IPS DF 6.9 (cell line): ENCODE measurements around the gene ACSF2.
"Not testable (repeated sequence)": the region's sequence is repeated elsewhere in the genome, so short reads cannot be mapped to it uniquely, and the experiment has no call there.

Experiments used
- DNase-seq: peaks from one replicate; pipeline ENCODE4 v3.0.0-alpha.2; 2013; ENCODE audit warnings: low read depth, low spot score
- H3K27ac ChIP-seq: one replicate; pipeline ENCODE4 v1.5.1; 2013; ENCODE audit warnings: low read length, control low read depth
- H3K27me3 ChIP-seq: 2 replicates; pipeline ENCODE4 v1.6.1; 2013; ENCODE audit warnings: mild to moderate bottlenecking, low read length; ENCODE audit not compliant: control insufficient read depth, insufficient read depth
- H3K36me3 ChIP-seq: 2 replicates; pipeline ENCODE4 v1.6.1; 2013; ENCODE audit warnings: low read length; ENCODE audit not compliant: control insufficient read depth, insufficient read depth
- H3K4me1 ChIP-seq: 2 replicates; pipeline ENCODE4 v1.6.1; 2013; ENCODE audit warnings: low read length; ENCODE audit not compliant: control insufficient read depth, insufficient read depth
- H3K4me3 ChIP-seq: 2 replicates; pipeline ENCODE4 v1.5.1; 2013; ENCODE audit warnings: mild to moderate bottlenecking, low read length
- H3K9me3 ChIP-seq: 2 replicates; pipeline ENCODE4 v1.6.1; 2013; ENCODE audit warnings: low read length, inconsistent platforms; ENCODE audit not compliant: control insufficient read depth, insufficient read depth
- WGBS: extraction: QIAGEN DNeasy Blood & Tissue Kit; methylation state at CpG from one replicate; pipeline ENCODE4 v1.1.7; 2013; ENCODE audit warnings: mixed read lengths, missing lambda C conversion rate; ENCODE audit not compliant: insufficient read length, insufficient coverage; 5-methylcytosine and 5-hydroxymethylcytosine counted together

ACSF2 gene

GRCh38 chr17:50470426-50470825 lies 44.4 kb downstream of the ACSF2 start:
- no peaks in the 10 kb centered on the region for H3K9me3 ChIP-seq
- WGBS: no CpG with 5 or more reads among the region's 6 CpGs
- no peak for DNase-seq
- no peak overlapping the region for H3K27ac ChIP-seq
- no peaks in the 10 kb centered on the region for H3K36me3 ChIP-seq
- peaks cover 10% of the 10 kb centered on the region for H3K4me1 ChIP-seq
- no peak overlapping the region for H3K4me3 ChIP-seq
- peaks cover 9% of the 10 kb centered on the region; the same call in 1 of the 2 replicates for H3K27me3 ChIP-seq

DNA sequence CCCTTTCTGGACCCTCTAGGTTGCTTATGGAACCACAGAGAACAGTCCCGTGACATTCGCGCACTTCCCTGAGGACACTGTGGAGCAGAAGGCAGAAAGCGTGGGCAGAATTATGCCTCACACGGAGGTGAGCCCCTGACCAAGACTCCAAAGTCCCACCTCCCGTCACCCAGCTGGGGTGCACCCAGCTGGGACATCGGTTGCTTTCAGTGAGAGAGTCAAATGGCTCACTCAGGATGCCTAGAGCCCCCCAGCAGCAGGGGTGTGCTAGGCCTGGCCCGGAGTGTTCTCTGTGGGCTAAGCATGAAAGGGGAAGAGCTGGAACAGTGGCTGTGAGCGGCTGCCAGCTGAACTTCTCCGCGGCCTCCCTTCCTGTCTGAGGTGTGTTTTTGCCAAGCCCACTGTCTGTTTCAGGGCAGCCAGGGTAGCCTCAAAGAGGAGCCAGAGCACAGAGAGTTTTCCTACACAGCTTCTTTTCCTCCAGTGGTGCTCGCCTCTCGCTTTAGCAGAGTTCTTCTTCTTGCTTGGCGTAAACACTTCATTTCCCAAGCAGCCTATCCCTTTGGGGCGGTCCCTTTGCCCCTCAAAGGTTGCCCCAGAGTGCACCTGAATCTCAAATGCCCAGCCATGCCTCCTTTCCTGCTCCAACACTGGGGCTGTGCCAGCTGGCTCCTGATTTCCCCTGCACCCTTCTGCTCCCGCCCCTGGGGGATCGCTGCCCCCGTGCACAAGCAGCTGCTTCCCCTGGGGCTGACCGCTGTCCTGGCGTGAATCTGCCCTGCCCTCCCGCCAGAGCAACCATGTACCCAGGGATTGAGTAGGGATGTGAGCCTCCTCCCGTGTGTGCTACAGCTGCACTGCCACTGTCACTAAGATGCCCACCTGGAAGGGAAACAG lies 45.2 kb downstream of the ACSF2 start:
- H3K27me3 ChIP-seq: peaks cover 9% of the 10 kb centered on the region; the same call in 1 of the 2 replicates
- H3K4me1 ChIP-seq: peaks cover 10% of the 10 kb centered on the region
- H3K36me3 ChIP-seq: no peaks in the 10 kb centered on the region
- no CpG with 5 or more reads among the region's 22 CpGs for WGBS
- no peak overlapping the region for H3K4me3 ChIP-seq
- H3K27ac ChIP-seq: no peak overlapping the region
- DNase-seq: no peak
- no peaks in the 10 kb centered on the region for H3K9me3 ChIP-seq

DNA sequence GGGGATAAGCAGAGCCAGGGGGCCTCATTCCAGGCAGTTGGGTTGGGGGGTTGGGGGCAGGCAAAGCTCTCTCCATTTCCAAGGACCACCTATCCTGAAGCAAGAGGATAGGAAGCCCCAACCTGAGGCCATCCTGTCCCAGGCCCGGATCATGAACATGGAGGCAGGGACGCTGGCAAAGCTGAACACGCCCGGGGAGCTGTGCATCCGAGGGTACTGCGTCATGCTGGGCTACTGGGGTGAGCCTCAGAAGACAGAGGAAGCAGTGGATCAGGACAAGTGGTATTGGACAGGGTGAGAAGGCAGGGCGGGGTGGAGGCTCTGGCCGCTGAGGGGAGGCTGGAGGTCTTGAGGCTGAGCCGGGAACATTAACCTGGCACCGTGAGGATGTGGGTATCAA lies 46.3 kb downstream of the ACSF2 start:
- WGBS: no CpG with 5 or more reads among the region's 10 CpGs
- no peak for DNase-seq
- H3K4me3 ChIP-seq: no peak overlapping the region
- peaks cover 9% of the 10 kb centered on the region for H3K4me1 ChIP-seq
- no peaks in the 10 kb centered on the region for H3K9me3 ChIP-seq
- no peaks in the 10 kb centered on the region for H3K36me3 ChIP-seq
- peaks cover 9% of the 10 kb centered on the region; the same call in 1 of the 2 replicates for H3K27me3 ChIP-seq
- H3K27ac ChIP-seq: no peak overlapping the region

DNA sequence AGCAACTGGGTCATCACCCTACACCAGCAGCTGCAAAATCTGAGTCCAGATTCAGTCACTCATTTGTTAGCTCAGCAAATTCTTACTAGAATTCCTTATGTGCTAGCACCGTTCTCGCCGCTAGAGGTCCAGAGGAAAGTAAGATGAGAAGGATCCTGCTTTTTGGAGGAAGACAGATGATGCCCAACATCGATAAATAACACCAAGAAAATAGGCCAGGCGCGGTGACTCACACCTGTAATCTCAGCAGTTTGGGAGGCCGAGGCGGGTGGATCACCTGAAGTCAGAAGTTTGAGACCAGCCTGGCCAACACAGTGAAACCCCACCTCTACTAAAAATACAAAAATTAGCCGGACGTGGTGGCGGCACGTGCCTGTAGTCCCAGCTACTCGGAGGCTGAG lies 46.7 kb downstream of the ACSF2 start:
- not testable (repeated sequence) for H3K4me1 ChIP-seq, H3K27ac ChIP-seq, H3K9me3 ChIP-seq, H3K36me3 ChIP-seq, H3K27me3 ChIP-seq, H3K4me3 ChIP-seq, DNase-seq
- no CpG with 5 or more reads among the region's 13 CpGs for WGBS

GRCh38 chr17:50473901-50474300 lies 47.9 kb downstream of the ACSF2 start:
- no peaks in the 10 kb centered on the region; the same call in 1 of the 2 replicates for H3K27me3 ChIP-seq
- no peaks in the 10 kb centered on the region for H3K9me3 ChIP-seq
- no CpG with 5 or more reads among the region's 11 CpGs for WGBS
- no peak for DNase-seq
- peaks cover 2% of the 10 kb centered on the region; the same call in 1 of the 2 replicates for H3K4me1 ChIP-seq
- H3K27ac ChIP-seq: no peak overlapping the region
- H3K4me3 ChIP-seq: no peak overlapping the region
- H3K36me3 ChIP-seq: no peaks in the 10 kb centered on the region

DNA sequence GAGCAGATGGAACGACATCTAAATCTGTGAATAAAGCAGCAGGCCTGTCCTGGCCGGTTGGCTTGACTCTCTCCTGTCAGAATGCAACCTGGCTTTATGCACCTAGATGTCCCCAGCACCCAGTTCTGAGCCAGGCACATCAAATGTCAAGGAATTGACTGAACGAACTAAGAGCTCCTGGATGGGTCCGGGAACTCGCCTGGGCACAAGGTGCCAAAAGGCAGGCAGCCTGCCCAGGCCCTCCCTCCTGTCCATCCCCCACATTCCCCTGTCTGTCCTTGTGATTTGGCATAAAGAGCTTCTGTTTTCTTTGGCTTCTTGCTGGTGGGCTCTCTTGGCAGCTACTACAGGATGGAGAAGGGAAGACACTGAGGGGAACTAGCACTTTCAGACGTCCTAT lies 48.5 kb downstream of the ACSF2 start:
- WGBS: no CpG with 5 or more reads among the region's 6 CpGs

DNA sequence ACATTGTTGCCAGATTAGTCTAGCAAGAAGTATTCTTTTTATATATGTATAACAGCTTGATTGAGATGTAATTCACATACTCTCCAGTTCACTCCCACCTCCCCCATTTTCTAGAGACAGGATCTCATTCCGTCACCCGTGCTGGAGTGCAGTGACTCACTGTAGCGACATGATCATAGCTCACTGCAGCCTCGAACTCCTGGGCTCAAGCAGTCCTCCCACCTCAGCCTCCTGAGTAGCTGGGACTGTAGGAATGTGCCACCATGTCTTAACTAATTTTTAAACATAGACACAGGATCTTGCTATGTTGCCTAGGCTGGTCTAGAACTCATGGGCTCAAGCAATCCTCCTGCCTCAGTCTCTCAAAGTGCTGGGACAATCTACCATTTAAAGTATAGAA lies 49.3 kb downstream of the ACSF2 start:
- H3K27me3 ChIP-seq: no peaks in the 10 kb centered on the region
- H3K4me1 ChIP-seq: peaks cover 3% of the 10 kb centered on the region; the same call in 1 of the 2 replicates
- H3K9me3 ChIP-seq: no peaks in the 10 kb centered on the region
- DNase-seq: no peak
- H3K27ac ChIP-seq: no peak overlapping the region
- no peak overlapping the region for H3K4me3 ChIP-seq
- no CpG with 5 or more reads among the region's 4 CpGs for WGBS
- no peaks in the 10 kb centered on the region for H3K36me3 ChIP-seq

More for the DNA sequence above, 48.5 kb downstream of the ACSF2 start:
- no peaks in the 10 kb centered on the region for H3K9me3 ChIP-seq
- H3K27ac ChIP-seq: no peak overlapping the region
- no peaks in the 10 kb centered on the region for H3K27me3 ChIP-seq
- H3K4me1 ChIP-seq: peaks cover 2% of the 10 kb centered on the region; the same call in 1 of the 2 replicates
- DNase-seq: no peak
- H3K36me3 ChIP-seq: no peaks in the 10 kb centered on the region
- no peak overlapping the region for H3K4me3 ChIP-seq

DNA sequence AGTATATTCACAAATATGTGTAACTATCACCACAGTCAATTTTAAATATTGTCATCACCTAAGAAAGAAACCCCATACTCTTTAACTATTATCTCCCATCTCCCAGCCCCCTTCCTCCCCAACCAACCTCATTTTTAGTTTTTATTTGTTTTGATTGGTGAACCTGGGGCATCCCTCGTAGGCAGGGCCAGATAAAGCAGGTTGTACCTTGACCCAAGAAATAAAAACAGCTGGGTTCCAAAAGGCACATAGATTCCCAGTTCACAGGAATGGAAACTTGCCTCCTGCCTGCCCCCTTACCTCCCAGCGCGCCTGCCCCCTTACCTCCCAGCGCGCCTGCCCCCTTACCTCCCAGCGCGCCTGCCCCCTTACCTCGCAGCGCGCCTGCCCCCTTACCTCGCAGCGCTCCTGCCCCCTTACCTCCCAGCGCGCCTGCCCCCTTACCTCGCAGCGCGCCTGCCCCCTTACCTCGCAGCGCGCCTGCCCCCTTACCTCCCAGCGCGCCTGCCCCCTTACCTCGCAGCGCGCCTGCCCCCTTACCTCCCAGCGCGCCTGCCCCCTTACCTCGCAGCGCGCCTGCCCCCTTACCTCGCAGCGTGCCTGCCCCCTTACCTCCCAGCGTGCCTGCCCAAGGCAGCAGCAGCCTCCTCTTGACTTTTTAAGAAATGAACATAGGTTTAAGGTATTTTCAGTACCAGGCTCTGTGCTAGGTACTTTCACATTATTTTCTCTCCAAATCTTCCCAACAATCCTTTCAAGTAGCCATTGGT lies 49.9 kb downstream of the ACSF2 start:
- not testable (repeated sequence) for DNase-seq, H3K4me1 ChIP-seq, H3K36me3 ChIP-seq, H3K9me3 ChIP-seq, H3K27ac ChIP-seq, H3K4me3 ChIP-seq, H3K27me3 ChIP-seq
- WGBS: no CpG with 5 or more reads among the region's 33 CpGs

DNA sequence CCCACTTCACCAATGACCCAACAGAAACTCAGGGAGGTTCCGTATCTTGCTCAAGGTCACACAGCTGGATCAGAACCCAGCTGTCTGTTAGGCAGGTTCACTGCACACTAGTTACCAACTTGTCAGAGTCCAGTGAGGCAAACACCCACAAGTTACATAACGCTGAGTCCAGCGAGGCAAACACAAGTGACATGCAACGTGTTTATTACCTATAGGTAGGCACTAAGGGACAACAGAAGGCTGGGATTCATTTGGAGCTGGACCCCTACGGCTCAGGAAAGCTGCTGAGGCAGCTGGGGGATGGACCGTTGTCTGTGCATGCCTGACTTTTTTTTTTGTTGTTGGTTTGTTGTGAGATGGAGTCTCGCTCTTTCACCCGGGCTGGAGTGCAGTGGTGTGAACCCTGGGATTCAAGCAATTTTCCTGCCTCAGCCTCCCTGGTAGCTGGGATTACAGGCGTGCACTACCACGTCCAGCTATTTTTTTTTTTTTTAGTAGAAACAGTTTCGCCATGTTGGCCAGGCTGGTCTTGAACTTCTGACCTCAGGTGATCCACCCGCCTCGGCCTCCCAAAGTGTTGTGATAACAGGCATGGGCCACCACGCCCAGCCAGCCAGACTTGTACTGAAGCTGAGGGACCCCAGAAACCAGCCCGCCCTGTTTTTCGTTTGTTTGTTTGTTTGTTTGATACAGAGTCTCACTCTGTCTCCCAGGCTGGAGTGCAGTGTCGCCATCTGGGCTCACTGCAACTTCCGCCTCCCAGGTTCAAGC lies 50.7 kb downstream of the ACSF2 start:
- Histone ChIP-seq H3K4me1 (peaks cover 3% of the 10 kb centered on the region; the same call in 1 of the 2 replicates), H3K9me3 (no peaks in the 10 kb centered on the region), H3K27ac (no peak overlapping the region), H3K36me3 (no peaks in the 10 kb centered on the region), H3K27me3 (no peaks in the 10 kb centered on the region), H3K4me3 (no peak overlapping the region)
- no CpG with 5 or more reads among the region's 18 CpGs for WGBS
- DNase-seq: no peak

- no peak overlapping the region for H3K27ac ChIP-seq
- H3K36me3 ChIP-seq: peaks cover 3% of the 10 kb centered on the region; the same call in 1 of the 2 replicates
- no peaks in the 10 kb centered on the region for H3K27me3 ChIP-seq
- no peaks in the 10 kb centered on the region for H3K9me3 ChIP-seq
- H3K4me1 ChIP-seq: peaks cover 3% of the 10 kb centered on the region; the same call in 1 of the 2 replicates
- no peak for DNase-seq
- no peak overlapping the region for H3K4me3 ChIP-seq
- WGBS: no CpG with 5 or more reads among the region's 7 CpGs
These were observed 52.0 kb downstream of the ACSF2 start for GRCh38 chr17:50477976-50478375.
